Mucosa of stomach (tissue), 1 donor: ENCODE data around the gene ACTRT2.

ENCODE experiments used
- H3K27me3 ChIP-seq: one replicate; pipeline ENCODE4 v1.7.0; 2013; ENCODE audit warnings: mild to moderate bottlenecking, low read length; ENCODE audit not compliant: control insufficient read depth, insufficient read depth
- H3K36me3 ChIP-seq: one replicate; pipeline ENCODE4 v1.7.0; 2013; ENCODE audit warnings: low read length; ENCODE audit not compliant: control insufficient read depth, insufficient read depth
- H3K4me1 ChIP-seq: one replicate; pipeline ENCODE4 v1.7.0; 2013; ENCODE audit warnings: mild to moderate bottlenecking, low read length; ENCODE audit not compliant: control insufficient read depth, insufficient read depth
- H3K4me3 ChIP-seq: one replicate; pipeline ENCODE4 v1.7.0; 2013; ENCODE audit warnings: low read length
- H3K9ac ChIP-seq: one replicate; pipeline ENCODE4 v1.7.0; 2013; ENCODE audit warnings: mild to moderate bottlenecking, low read length, moderate library complexity
- H3K9me3 ChIP-seq: one replicate; pipeline ENCODE4 v1.7.0; 2013; ENCODE audit warnings: mild to moderate bottlenecking, low read length, moderate library complexity; ENCODE audit not compliant: control insufficient read depth
- donor health status: Pancreatic carcinoma.

The ACTRT2 gene

GRCh38 chr1:3026581-3027391 lies 5.5 kb downstream of the ACTRT2 start:
- no peaks in the 10 kb centered on the region for H3K4me1 ChIP-seq
- no peaks in the 10 kb centered on the region for H3K9me3 ChIP-seq
- no peaks in the 10 kb centered on the region for H3K36me3 ChIP-seq
- no peak overlapping the region for H3K4me3 ChIP-seq
- no peak overlapping the region for H3K9ac ChIP-seq
- peaks cover 12% of the 10 kb centered on the region for H3K27me3 ChIP-seq

GRCh38 chr1:3027611-3028371 lies 6.5 kb downstream of the ACTRT2 start:
- Histone ChIP-seq H3K4me1 (no peaks in the 10 kb centered on the region), H3K27me3 (peaks cover 12% of the 10 kb centered on the region), H3K36me3 (no peaks in the 10 kb centered on the region), H3K9ac (no peak overlapping the region), H3K9me3 (no peaks in the 10 kb centered on the region), H3K4me3 (no peak overlapping the region)

- Histone ChIP-seq H3K4me3 (no peak overlapping the region), H3K4me1 (no peaks in the 10 kb centered on the region), H3K36me3 (no peaks in the 10 kb centered on the region), H3K9me3 (no peaks in the 10 kb centered on the region), H3K9ac (no peak overlapping the region), H3K27me3 (peaks cover 12% of the 10 kb centered on the region)
Observed at GRCh38 chr1:3028531-3029282, 7.4 kb downstream of the ACTRT2 start.

GRCh38 chr1:3029481-3029961 lies 8.3 kb downstream of the ACTRT2 start:
- Histone ChIP-seq H3K27me3 (peaks cover 12% of the 10 kb centered on the region), H3K9ac (no peak overlapping the region), H3K4me1 (no peaks in the 10 kb centered on the region), H3K36me3 (no peaks in the 10 kb centered on the region), H3K9me3 (no peaks in the 10 kb centered on the region), H3K4me3 (no peak overlapping the region)

- no peaks in the 10 kb centered on the region for H3K36me3 ChIP-seq
- no peak overlapping the region for H3K4me3 ChIP-seq
- H3K9me3 ChIP-seq, result no peaks in the 10 kb centered on the region
- H3K9ac ChIP-seq, result no peak overlapping the region
- H3K4me1 ChIP-seq, result no peaks in the 10 kb centered on the region
- H3K27me3 ChIP-seq, result peaks cover 12% of the 10 kb centered on the region
Observed at GRCh38 chr1:3029991-3030662, 8.9 kb downstream of the ACTRT2 start.

GRCh38 chr1:3030663-3031381 lies 9.6 kb downstream of the ACTRT2 start:
- Histone ChIP-seq H3K4me3 (no peak overlapping the region), H3K27me3 (peaks cover 12% of the 10 kb centered on the region), H3K9me3 (no peaks in the 10 kb centered on the region), H3K9ac (no peak overlapping the region), H3K4me1 (no peaks in the 10 kb centered on the region), H3K36me3 (no peaks in the 10 kb centered on the region)

GRCh38 chr1:3031401-3032221 lies 10.3 kb downstream of the ACTRT2 start:
- Histone ChIP-seq H3K4me3 (no peak overlapping the region), H3K9ac (no peak overlapping the region), H3K4me1 (no peaks in the 10 kb centered on the region), H3K9me3 (no peaks in the 10 kb centered on the region), H3K36me3 (no peaks in the 10 kb centered on the region), H3K27me3 (peaks cover 13% of the 10 kb centered on the region)

- no peak overlapping the region for H3K9ac ChIP-seq
- H3K9me3 ChIP-seq, result no peaks in the 10 kb centered on the region
- no peaks in the 10 kb centered on the region for H3K4me1 ChIP-seq
- H3K36me3 ChIP-seq, result no peaks in the 10 kb centered on the region
- H3K27me3 ChIP-seq, result peaks cover 15% of the 10 kb centered on the region
- H3K4me3 ChIP-seq, result no peak overlapping the region
Observed at GRCh38 chr1:3032371-3033039, 11.2 kb downstream of the ACTRT2 start.

GRCh38 chr1:3033040-3033789 lies 11.9 kb downstream of the ACTRT2 start:
- Histone ChIP-seq H3K27me3 (peaks cover 13% of the 10 kb centered on the region), H3K4me3 (no peak overlapping the region), H3K4me1 (no peaks in the 10 kb centered on the region), H3K9me3 (no peaks in the 10 kb centered on the region), H3K36me3 (no peaks in the 10 kb centered on the region), H3K9ac (no peak overlapping the region)

- peaks cover 9% of the 10 kb centered on the region for H3K27me3 ChIP-seq
- H3K4me3 ChIP-seq, result no peak overlapping the region
- H3K9ac ChIP-seq, result no peak overlapping the region
- no peaks in the 10 kb centered on the region for H3K36me3 ChIP-seq
- no peaks in the 10 kb centered on the region for H3K9me3 ChIP-seq
- H3K4me1 ChIP-seq, result no peaks in the 10 kb centered on the region
Observed at GRCh38 chr1:3033790-3034090, 12.5 kb downstream of the ACTRT2 start.
